ENCODE data around the gene DNAJC27.

Gene DNAJC27

GRCh38 chr2:24955921-24956320 lies 15.8 kb downstream of the DNAJC27 start:
- Histone ChIP-seq H3K9ac (ENCODE audit: low read length) (no peak overlapping the region), H3K18ac (ENCODE audit: low read length) (no peak overlapping the region), H3K27me3 (ENCODE audit: insufficient read depth, low read length) (no peaks in the 10 kb centered on the region), H3K36me3 (ENCODE audit: control insufficient read depth in 1 of 2, insufficient read depth in 2 of 2, low read length in 2 of 2) (peaks cover 9 to 15% of the 10 kb centered on the region in 2 experiments), H3K14ac (ENCODE audit: low read length) (no peak overlapping the region), H3K79me2 (ENCODE audit: control insufficient read depth, insufficient read depth, low read length, poor library complexity) (no peaks in the 10 kb centered on the region), H3K4me1 (ENCODE audit: control insufficient read depth in 1 of 2, insufficient read depth in 2 of 2, low read length in 2 of 2) (no peaks in the 10 kb centered on the region), H2BK5ac (ENCODE audit: low read depth, low read length, poor library complexity) (no peak overlapping the region), H3K4me2 (ENCODE audit: low read length) (no peak overlapping the region), H4K91ac (ENCODE audit: low read depth, low read length) (no peak overlapping the region), H2BK12ac (ENCODE audit: low read length) (no peak overlapping the region), H3K27ac (ENCODE audit: low read depth, low read length) (no peak overlapping the region), H4K12ac (ENCODE audit: low read depth, low read length) (no peak overlapping the region), H3K4ac (ENCODE audit: low read depth, low read length) (no peak overlapping the region), H3K23ac (ENCODE audit: low read length) (no peak overlapping the region), H2BK120ac (ENCODE audit: insufficient read depth, low read length, poor library complexity) (no peak overlapping the region), H3K9me3 (ENCODE audit: insufficient read depth, low read depth, low read length) (no peaks in the 10 kb centered on the region), H2AFZ (ENCODE audit: insufficient read depth, low read length, poor library complexity) (no peak overlapping the region), H3K79me1 (ENCODE audit: low read length) (no peaks in the 10 kb centered on the region), H4K8ac (ENCODE audit: low read depth, low read length) (no peak overlapping the region), H3K4me3 (ENCODE audit: low read depth, low read length) (no peak overlapping the region), H2AK5ac (ENCODE audit: low read length) (no peak overlapping the region)
- DNase-seq = no peak

- Histone ChIP-seq H2AK5ac (ENCODE audit: low read length) (no peak overlapping the region), H4K91ac (ENCODE audit: low read depth, low read length) (no peak overlapping the region), H3K79me1 (ENCODE audit: low read length) (no peaks in the 10 kb centered on the region), H3K4me1 (ENCODE audit: control insufficient read depth in 1 of 2, insufficient read depth in 2 of 2, low read length in 2 of 2) (no peaks in the 10 kb centered on the region), H3K36me3 (ENCODE audit: control insufficient read depth in 1 of 2, insufficient read depth in 2 of 2, low read length in 2 of 2) (peaks cover 11 to 15% of the 10 kb centered on the region in 2 experiments), H3K27ac (ENCODE audit: low read depth, low read length) (no peak overlapping the region), H2AFZ (ENCODE audit: insufficient read depth, low read length, poor library complexity) (no peak overlapping the region), H3K4ac (ENCODE audit: low read depth, low read length) (no peak overlapping the region), H3K9ac (ENCODE audit: low read length) (no peak overlapping the region), H3K4me3 (ENCODE audit: low read depth, low read length) (no peak overlapping the region), H2BK5ac (ENCODE audit: low read depth, low read length, poor library complexity) (no peak overlapping the region), H2BK12ac (ENCODE audit: low read length) (no peak overlapping the region), H3K27me3 (ENCODE audit: insufficient read depth, low read length) (no peaks in the 10 kb centered on the region), H3K14ac (ENCODE audit: low read length) (no peak overlapping the region), H3K23ac (ENCODE audit: low read length) (no peak overlapping the region), H3K18ac (ENCODE audit: low read length) (no peak overlapping the region), H4K8ac (ENCODE audit: low read depth, low read length) (no peak overlapping the region), H3K4me2 (ENCODE audit: low read length) (no peak overlapping the region), H4K12ac (ENCODE audit: low read depth, low read length) (no peak overlapping the region), H3K9me3 (ENCODE audit: insufficient read depth, low read depth, low read length) (no peaks in the 10 kb centered on the region), H2BK120ac (ENCODE audit: insufficient read depth, low read length, poor library complexity) (no peak overlapping the region), H3K79me2 (ENCODE audit: control insufficient read depth, insufficient read depth, low read length, poor library complexity) (no peaks in the 10 kb centered on the region)
- DNase-seq = no peak
Observed at GRCh38 chr2:24955232-24955631, 16.5 kb downstream of the DNAJC27 start.

- Histone ChIP-seq H3K4me2 (ENCODE audit: low read length) (no peak overlapping the region), H2AK5ac (ENCODE audit: low read length) (no peak overlapping the region), H3K79me2 (ENCODE audit: control insufficient read depth, insufficient read depth, low read length, poor library complexity) (no peaks in the 10 kb centered on the region), H3K36me3 (ENCODE audit: control insufficient read depth in 1 of 2, insufficient read depth in 2 of 2, low read length in 2 of 2) (peaks cover 10 to 16% of the 10 kb centered on the region in 2 experiments), H3K27ac (ENCODE audit: low read depth, low read length) (no peak overlapping the region), H3K9ac (ENCODE audit: low read length) (no peak overlapping the region), H3K23ac (ENCODE audit: low read length) (no peak overlapping the region), H4K91ac (ENCODE audit: low read depth, low read length) (no peak overlapping the region), H2AFZ (ENCODE audit: insufficient read depth, low read length, poor library complexity) (no peak overlapping the region), H2BK5ac (ENCODE audit: low read depth, low read length, poor library complexity) (no peak overlapping the region), H4K12ac (ENCODE audit: low read depth, low read length) (no peak overlapping the region), H3K79me1 (ENCODE audit: low read length) (no peaks in the 10 kb centered on the region), H2BK12ac (ENCODE audit: low read length) (no peak overlapping the region), H3K9me3 (ENCODE audit: insufficient read depth, low read depth, low read length) (no peaks in the 10 kb centered on the region), H3K4me1 (ENCODE audit: control insufficient read depth in 1 of 2, insufficient read depth in 2 of 2, low read length in 2 of 2) (no peaks in the 10 kb centered on the region), H2BK120ac (ENCODE audit: insufficient read depth, low read length, poor library complexity) (no peak overlapping the region), H3K4me3 (ENCODE audit: low read depth, low read length) (no peak overlapping the region), H3K27me3 (ENCODE audit: insufficient read depth, low read length) (no peaks in the 10 kb centered on the region), H4K8ac (ENCODE audit: low read depth, low read length) (no peak overlapping the region), H3K4ac (ENCODE audit: low read depth, low read length) (no peak overlapping the region), H3K14ac (ENCODE audit: low read length) (no peak overlapping the region), H3K18ac (ENCODE audit: low read length) (no peak overlapping the region)
- WGBS (ENCODE audit: extremely low coverage, insufficient coverage, insufficient read length) = no CpG with 5 or more reads among the region's 7 CpGs
- DNase-seq = no peak
Observed at GRCh38 chr2:24950102-24950501, 21.7 kb downstream of the DNAJC27 start.

- Histone ChIP-seq H3K9me3 (ENCODE audit: insufficient read depth, low read depth, low read length) (no peaks in the 10 kb centered on the region), H3K27me3 (ENCODE audit: insufficient read depth, low read length) (no peaks in the 10 kb centered on the region), H4K12ac (ENCODE audit: low read depth, low read length) (no peak overlapping the region), H2AK5ac (ENCODE audit: low read length) (no peak overlapping the region), H3K4ac (ENCODE audit: low read depth, low read length) (no peak overlapping the region), H3K23ac (ENCODE audit: low read length) (no peak overlapping the region), H3K4me1 (ENCODE audit: control insufficient read depth in 1 of 2, insufficient read depth in 2 of 2, low read length in 2 of 2) (no peaks in the 10 kb centered on the region), H3K79me2 (ENCODE audit: control insufficient read depth, insufficient read depth, low read length, poor library complexity) (no peaks in the 10 kb centered on the region), H3K9ac (ENCODE audit: low read length) (no peak overlapping the region), H3K4me2 (ENCODE audit: low read length) (no peak overlapping the region), H4K8ac (ENCODE audit: low read depth, low read length) (no peak overlapping the region), H2BK120ac (ENCODE audit: insufficient read depth, low read length, poor library complexity) (no peak overlapping the region), H2BK5ac (ENCODE audit: low read depth, low read length, poor library complexity) (no peak overlapping the region), H4K91ac (ENCODE audit: low read depth, low read length) (no peak overlapping the region), H3K18ac (ENCODE audit: low read length) (no peak overlapping the region), H3K14ac (ENCODE audit: low read length) (no peak overlapping the region), H3K27ac (ENCODE audit: low read depth, low read length) (no peak overlapping the region), H2AFZ (ENCODE audit: insufficient read depth, low read length, poor library complexity) (no peak overlapping the region), H3K4me3 (ENCODE audit: low read depth, low read length) (no peak overlapping the region), H3K79me1 (ENCODE audit: low read length) (no peaks in the 10 kb centered on the region), H2BK12ac (ENCODE audit: low read length) (no peak overlapping the region), H3K36me3 (ENCODE audit: control insufficient read depth in 1 of 2, insufficient read depth in 2 of 2, low read length in 2 of 2) (peaks cover 6 to 12% of the 10 kb centered on the region in 2 experiments)
- DNase-seq = no peak
- no CpG with 5 or more reads among the region's 6 CpGs for WGBS (ENCODE audit: extremely low coverage, insufficient coverage, insufficient read length)
Observed at GRCh38 chr2:24948506-24948905, 23.2 kb downstream of the DNAJC27 start.

Data from trophoblast cell (in vitro differentiated cells and primary cell).